ENCODE data around the gene ASMTL. TPM values are rescaled to one million over a fixed set of nuclear protein-coding genes. Genes with fewer than 3 reads are reported as not detected.
"Not testable (repeated sequence)": the region's sequence is repeated elsewhere in the genome, so short reads cannot be mapped to it uniquely, and the experiment has no call there.

The ASMTL gene
- total RNA-seq, 1 experiment from 2014 or later: 51.8 TPM

DNA sequence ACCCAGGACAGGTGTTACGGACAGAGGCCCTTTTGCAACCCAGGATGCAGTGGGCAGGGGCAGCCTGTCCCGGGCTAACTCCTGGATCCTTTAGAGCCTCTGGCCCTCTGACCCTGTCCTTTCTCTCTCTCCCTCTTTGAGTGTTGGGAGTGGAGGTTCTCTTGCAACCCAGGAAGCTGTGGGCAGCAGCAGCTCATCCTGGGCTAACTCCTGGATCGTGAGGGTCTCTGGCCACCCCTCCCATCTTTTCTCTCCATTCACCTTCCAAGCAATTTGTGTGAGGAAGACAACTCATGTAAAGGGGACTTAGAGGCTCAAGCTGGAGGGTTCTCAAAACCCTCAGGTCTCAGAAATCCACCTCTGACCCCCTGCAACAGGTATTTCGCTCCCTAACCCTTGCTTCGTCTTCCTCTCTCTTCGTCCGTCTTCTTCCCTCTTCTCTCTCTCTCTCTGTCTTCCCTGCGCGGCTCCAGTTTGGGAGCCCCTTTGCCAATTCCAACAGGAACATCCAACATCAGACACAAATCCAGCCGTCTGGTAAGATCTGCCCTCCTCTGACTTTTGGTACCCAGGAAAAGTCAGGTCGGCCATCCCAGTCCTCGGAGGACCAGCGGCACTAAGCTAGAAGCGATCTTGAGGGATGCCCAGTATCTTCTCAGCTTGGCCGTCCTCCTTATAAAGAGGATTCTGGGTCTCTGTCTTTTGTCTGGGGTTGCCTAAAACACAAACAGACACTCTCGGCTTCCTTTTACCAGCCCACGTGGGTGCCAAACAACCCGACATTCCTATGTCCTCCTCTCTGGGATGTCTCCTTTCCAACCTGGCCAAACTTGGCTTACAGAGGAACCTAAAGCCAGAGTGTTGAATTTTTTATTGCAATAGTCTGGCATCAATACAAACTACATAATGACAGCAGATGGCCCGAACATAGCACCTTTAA is 7.9 kb downstream of the ASMTL start:
- no peak for DNase-seq (ENCODE audit: low read depth)
- in situ Hi-C loops (cut with HindIII; ENCODE audit: low pct_unique_long_range_greater_than_20kb, low sequenced_read_pairs): no loop called here

DNA sequence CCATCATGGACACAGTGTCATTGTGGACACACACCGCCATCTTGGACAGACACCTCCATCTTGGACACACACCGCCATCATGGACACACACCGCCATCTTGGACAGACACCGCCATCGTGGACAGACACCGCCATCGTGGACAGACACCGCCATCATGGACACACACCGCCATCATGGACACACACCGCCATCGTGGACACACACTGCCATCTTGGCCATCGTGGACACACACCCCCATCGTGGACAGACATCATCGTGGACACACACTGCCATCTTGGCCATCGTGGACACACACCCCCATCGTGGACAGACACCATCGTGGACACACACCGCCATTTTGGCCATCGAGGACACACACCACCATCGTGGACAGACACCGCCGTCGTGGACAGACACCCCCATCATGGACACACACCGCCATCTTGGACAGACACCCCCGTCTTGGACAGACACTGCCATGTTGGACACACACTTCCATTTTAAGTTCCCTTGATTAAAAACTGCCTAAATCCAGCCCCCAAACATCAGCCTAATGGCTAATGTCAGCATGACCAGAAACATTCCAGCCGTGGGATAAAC is 9.1 kb downstream of the ASMTL start:
- in situ Hi-C loops (cut with HindIII; ENCODE audit: low pct_unique_long_range_greater_than_20kb, low sequenced_read_pairs): no loop called here
- DNase-seq (ENCODE audit: low read depth): no peak

DNA sequence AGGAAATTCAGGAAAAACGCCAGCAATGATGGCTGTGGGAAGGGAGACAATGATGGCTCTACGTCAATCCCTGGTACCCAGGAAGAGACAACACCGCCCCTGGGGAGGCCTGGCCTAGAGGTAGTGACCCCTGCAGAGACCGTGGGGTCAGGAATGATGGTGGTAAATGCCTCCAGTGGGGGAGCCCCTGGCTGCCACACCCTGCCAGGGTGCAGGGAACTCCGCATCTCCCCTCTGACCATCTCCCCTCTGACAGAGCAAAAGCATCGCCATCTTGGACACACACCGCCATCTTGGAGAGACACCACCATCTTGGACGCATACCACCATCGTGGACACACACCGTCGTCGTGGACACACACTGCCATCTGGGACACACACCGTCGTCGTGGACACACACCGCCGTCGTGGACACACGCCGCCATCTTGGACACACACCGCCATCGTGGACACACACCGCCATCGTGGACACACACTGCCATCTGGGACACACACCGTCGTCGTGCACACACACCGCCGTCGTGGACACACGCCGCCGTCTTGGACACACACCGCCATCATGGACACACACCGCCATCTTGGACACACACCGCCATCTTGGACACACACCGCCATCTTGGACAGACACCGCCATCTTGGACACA is 9.9 kb downstream of the ASMTL start:
- in situ Hi-C loops (cut with HindIII; ENCODE audit: low pct_unique_long_range_greater_than_20kb, low sequenced_read_pairs): no loop called here

DNA sequence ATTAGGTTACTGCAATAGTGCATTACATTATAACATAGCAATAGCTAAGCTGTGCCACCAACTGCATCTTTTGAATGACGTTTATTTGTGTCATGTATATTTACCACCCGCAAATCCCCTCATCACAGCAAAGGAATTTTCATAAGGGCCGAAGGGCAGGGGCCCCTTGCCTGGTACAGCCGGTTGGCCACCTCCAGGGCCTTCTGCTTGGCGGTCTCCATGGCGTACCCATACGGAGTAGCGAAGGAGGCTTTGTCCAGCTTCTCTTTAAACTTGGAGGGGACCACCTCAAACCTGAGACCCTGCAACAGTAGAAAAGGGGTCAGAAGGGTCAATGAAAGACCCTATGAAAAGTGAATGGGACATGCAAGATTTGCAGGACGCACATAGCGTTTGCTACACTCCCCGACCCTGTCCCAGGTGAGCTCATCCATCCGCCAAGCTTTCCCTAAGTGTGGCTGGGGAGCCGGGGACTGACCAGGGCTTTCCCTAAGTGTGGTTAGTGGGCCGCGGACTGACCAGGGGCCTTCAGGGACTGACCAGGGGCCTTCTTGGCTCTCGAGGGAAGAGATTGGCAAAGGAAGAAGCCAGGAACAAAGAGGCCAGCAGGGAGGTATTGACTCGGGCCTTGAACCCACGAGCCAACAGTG is 10.6 kb downstream of the ASMTL start:
- in situ Hi-C loops (cut with HindIII; ENCODE audit: low pct_unique_long_range_greater_than_20kb, low sequenced_read_pairs): no loop called here

More for the DNA sequence above, 9.9 kb downstream of the ASMTL start:
- DNase-seq (ENCODE audit: low read depth): no peak

DNA sequence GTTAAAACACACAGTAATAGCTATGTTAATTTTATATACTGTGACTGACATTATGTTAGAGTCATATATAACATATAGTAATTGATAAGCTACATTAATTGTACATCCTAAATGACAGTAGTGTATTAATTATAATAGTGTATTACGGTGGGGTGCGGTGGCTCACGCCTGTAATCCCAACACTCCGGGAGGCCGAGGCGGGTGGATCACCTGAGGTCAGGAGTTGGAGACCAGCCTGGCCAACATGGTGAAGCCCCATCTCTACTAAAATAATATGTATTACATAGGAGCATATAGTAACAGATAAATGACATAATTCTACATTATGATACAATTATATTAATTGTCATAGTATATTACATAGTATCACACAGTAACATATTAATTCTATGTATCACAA is 12.2 kb downstream of the ASMTL start:
- in situ Hi-C loops (cut with HindIII; ENCODE audit: low pct_unique_long_range_greater_than_20kb, low sequenced_read_pairs): no loop called here

More for the DNA sequence above, 10.6 kb downstream of the ASMTL start:
- no peak for DNase-seq (ENCODE audit: low read depth)

DNA sequence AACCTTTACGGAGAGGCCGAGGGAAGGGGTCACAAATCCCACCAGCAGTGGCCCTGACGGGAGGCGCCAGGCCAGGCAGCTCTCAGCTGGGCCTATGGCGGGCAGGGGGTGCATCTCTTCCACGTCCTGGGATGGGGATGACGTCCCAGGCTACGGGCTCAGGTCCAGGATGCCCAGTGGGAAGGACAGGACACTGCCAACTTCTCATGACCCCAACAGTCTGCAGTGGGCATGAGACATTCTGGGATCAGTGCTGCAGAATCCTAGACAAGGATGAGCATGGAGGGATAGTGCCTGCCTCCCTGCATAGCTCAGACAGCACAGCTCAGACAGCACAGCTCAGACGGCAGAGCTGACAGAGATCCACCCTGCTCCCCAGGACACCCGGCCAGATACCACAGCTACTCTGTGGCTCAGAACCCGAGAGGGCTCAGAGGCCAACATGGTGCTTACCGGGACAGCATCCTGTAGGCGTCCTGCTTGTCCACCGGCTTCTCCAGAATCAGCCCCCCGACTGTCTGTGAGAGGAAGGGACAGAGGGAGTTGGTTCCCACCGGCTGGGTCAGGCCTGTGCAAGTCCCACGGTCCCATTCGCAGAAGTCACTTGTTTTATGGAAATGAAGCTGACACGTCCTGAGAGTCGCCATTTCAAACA is 17.3 kb downstream of the ASMTL start:
- DNase-seq (ENCODE audit: low read depth): no peak
- in situ Hi-C loops (cut with HindIII; ENCODE audit: low pct_unique_long_range_greater_than_20kb, low sequenced_read_pairs): no loop called here

More for the DNA sequence above, 12.2 kb downstream of the ASMTL start:
- DNase-seq (ENCODE audit: low read depth): no peak

DNA sequence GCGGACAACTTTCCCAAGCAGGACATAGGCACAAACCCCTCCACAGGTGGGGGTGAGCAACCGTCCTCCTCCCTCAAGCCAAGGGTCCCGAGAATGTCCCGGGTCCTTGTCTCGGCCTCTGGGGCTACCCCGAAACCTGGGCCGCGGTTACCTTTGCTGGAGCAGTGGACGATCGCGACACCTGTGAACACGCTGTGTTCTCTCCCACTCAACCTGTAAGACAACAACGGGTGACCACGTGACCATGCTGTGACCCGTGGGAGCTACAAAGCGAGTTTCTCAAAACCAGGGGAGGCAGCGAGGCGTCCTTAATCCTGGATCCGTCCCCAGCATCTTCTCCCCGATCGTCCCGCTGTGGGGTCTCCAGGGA is 17.9 kb downstream of the ASMTL start:
- in situ Hi-C loops (cut with HindIII; ENCODE audit: low pct_unique_long_range_greater_than_20kb, low sequenced_read_pairs): no loop called here
- no peak for DNase-seq (ENCODE audit: low read depth)

DNA sequence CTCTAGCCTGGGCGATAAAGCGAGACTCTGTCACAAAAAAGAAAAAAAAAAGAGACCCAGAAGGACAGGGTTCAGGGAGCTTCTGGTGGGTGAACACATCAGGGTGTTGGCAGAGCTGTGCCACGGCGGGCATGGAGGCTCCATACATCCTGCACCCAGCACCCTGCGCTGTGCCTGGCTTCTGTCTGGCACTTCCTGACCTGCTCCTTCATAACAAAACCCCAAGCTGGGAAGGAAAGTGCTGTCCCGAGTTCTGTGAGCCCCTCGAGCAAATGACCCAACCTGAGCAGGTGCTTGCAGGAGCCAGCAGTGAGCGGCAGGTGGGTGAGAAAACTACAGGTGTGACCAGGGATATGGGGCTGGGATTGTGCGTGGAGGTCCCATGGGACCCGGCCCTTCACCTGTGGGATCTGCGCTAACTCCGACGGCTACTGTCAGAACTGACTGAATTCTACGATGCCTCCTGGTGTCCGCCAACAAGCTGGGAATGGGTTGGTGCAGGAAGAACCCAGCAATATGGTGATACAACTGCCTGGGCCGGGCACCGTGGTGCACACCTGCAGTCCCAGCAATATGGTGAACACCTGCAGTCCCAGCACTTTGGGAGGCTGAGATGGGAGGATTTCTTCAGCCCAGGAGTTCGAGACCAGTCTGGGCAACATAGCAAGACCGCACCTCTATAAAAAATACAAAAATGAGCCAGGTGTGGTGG is 18.9 kb downstream of the ASMTL start:
- DNase-seq (ENCODE audit: low read depth): no peak
- in situ Hi-C loops (cut with HindIII; ENCODE audit: low pct_unique_long_range_greater_than_20kb, low sequenced_read_pairs): no loop called here

DNA sequence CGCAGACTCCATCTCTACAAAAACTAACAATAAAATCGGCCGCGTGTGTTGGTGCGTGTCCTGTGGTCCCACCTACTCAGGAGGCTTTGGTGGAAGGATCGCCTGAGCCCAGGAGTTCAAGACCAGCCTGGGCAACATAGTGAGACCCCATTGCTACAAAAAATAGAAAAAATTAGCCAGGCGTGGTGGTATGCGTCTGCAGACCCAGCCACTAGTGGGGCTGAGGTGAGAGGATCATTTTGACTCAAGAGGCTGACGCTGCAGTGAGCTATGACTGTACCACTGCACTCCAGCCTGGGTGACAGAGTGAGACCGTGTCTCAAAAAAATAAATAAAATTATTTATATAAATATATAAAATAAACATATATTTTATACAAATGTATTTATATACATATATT is 22.3 kb downstream of the ASMTL start:
- in situ Hi-C loops (cut with HindIII; ENCODE audit: low pct_unique_long_range_greater_than_20kb, low sequenced_read_pairs): no loop called here
- no peak for DNase-seq (ENCODE audit: low read depth)

DNA sequence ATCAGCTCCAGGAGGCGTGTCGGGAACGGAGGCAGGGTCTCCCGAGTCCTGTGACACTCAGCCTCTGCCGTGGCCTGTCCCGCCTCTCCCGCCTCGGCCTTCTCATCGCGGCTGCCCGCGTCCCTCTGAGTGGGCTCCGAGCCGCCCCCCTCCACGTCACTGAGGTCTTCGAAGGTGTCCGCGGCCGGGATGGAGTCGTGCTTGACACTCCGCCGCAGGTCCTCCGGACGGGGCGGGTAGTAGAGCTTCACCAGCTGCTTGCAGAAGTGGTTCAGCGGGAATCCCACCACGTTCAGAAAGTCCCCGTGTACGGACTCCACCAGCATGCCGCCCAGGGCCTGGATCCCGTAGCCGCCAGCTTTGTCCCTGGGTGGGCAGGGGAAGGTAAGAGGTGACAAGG is 25.0 kb downstream of the ASMTL start:
- DNase-seq (ENCODE audit: low read depth): no peak
- in situ Hi-C loops (cut with HindIII; ENCODE audit: low pct_unique_long_range_greater_than_20kb, low sequenced_read_pairs): no loop called here

DNA sequence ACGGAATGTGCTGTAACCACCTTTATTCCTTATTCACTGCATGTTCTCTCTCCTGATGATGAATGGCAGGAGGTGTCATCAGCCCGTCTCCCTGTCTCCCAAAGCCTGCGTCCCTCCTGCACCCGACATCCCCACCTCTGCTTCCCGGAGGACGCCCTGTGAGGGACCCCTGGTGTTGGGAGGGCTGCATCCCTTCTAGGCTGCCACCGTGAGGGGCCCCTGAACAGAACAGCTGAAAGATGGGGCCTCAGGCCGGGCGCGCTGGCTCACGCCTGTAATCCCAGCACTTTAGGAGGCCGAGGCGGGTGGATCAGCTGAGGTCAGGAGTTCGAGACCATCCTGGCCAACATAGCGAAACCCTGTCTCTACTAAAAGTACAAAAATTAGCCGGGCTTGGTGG is 26.4 kb downstream of the ASMTL start:
- DNase-seq (ENCODE audit: low read depth); in situ Hi-C loops (cut with HindIII; ENCODE audit: low pct_unique_long_range_greater_than_20kb, low sequenced_read_pairs): not testable (repeated sequence)

DNA sequence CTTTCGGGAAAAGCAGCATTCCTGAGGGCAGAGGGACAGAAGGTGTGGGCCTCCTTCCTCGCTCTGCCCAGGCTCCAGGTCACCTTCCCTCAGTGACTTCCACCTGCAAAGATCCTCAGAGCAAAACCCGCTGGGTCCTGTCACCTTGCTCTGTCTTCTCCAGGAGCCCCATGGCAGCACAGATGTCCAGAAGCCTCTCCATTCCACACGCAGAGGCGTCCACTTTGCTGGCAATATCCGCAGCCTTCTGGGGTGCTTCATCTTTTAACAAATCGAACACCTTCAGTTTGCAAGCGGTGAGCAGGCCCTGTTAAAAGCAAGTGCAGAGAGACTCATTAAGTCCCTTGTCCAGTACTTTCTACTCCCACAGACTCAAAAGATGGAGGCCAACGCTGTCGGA is 27.3 kb downstream of the ASMTL start:
- no peak for DNase-seq (ENCODE audit: low read depth)
- in situ Hi-C loops (cut with HindIII; ENCODE audit: low pct_unique_long_range_greater_than_20kb, low sequenced_read_pairs): no loop called here

DNA sequence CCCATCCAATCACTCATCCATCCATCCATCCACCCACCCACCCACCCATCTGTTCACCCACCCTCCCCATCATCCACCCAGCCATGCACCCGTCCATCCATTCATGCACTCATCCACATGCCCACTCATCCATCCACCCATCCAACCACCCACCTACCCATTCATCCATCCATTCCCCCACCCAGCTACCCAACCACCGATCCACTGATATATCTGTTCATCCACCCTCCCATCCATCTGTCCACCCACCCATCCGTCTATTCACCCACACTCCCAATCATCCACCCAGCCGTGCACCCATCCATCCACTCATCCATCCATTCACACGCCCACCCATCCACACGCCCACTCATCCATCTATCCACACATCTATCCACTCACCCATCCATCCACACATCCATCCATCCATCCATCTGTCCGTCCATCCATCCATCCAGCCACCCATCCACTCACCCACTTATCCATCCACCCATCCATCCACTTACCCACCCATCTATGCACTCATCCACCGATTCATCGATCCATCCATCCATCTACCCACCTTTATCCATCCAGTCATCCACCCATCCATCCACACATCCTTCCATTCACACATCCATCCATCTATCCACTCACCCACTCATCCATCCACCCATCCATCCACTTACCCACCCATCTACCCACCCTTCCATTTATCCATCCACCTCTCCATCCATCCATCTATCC is 28.4 kb downstream of the ASMTL start:
- no peak for DNase-seq (ENCODE audit: low read depth)
- in situ Hi-C loops (cut with HindIII; ENCODE audit: low pct_unique_long_range_greater_than_20kb, low sequenced_read_pairs): no loop called here

DNA sequence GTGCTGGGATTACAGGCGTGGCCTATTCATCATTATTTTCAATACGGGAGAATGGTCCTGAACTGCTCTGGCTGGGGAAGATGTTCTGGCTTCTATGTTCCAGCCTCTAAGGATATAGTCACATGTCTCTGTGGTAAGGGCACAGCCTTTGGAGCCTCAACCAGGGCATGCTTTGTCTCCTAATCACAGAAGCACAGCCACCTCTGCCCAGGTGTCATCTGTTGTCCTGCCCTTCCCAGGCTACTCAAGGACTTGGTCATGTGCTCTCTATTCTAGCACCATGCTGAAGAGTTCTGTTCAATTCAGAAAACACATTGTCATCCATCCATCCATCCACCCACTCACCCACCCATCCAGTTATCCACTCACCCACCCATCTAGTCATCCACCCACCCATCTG is 29.5 kb downstream of the ASMTL start:
- in situ Hi-C loops (cut with HindIII; ENCODE audit: low pct_unique_long_range_greater_than_20kb, low sequenced_read_pairs): no loop called here

DNA sequence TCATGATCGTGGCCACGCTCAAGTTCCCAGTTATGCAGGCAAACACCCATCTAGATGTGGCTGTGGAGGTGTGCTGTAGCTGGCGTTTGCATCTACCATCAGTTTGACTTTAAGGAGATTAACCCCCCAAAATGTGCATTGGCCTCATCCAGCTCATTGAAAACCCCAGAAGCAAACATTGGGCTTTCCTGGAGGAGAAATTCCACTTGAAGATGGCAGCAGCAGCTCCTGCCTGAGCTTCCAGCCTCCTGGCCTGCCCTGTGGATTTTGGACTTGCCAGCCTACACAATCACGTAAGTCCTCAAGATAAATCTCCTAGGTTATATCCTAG is 30.6 kb downstream of the ASMTL start:
- DNase-seq (ENCODE audit: low read depth): no peak
- in situ Hi-C loops (cut with HindIII; ENCODE audit: low pct_unique_long_range_greater_than_20kb, low sequenced_read_pairs): no loop called here

More for the DNA sequence above, 29.5 kb downstream of the ASMTL start:
- DNase-seq (ENCODE audit: low read depth): no peak

DNA sequence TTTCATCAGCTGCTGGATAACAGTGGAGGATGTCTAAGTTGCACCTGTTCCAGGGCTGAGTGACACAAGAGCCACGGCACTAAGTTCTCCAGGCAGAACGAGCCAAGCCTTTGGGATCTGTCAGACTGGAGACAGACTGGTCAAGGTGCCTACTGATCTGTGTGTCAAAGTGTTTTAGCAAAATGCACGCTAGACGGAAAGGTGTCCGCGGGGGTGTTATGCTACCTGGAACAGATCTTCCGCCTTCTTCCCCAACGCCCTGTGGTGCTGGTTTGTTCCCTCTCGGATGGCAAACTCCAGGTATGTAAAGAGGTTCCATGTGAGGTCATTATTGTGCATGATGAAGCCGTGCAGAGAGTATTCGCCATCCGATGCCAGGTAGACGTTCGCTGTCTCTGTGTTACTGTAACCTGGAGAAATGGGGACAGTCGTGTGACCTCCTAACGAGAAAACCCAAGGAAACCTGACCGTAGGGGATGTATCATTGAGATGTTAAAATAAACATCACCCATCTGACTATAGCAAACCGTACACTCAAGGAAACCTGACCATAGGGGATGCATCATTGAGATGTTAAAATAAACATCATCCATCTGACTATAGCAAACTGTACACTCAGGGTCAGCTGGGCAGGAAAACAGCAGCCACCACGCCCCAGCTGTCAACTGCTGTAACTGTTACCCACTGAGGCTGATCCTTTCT is 31.1 kb downstream of the ASMTL start:
- no peak for DNase-seq (ENCODE audit: low read depth)
- in situ Hi-C loops (cut with HindIII; ENCODE audit: low pct_unique_long_range_greater_than_20kb, low sequenced_read_pairs): no loop called here

DNA sequence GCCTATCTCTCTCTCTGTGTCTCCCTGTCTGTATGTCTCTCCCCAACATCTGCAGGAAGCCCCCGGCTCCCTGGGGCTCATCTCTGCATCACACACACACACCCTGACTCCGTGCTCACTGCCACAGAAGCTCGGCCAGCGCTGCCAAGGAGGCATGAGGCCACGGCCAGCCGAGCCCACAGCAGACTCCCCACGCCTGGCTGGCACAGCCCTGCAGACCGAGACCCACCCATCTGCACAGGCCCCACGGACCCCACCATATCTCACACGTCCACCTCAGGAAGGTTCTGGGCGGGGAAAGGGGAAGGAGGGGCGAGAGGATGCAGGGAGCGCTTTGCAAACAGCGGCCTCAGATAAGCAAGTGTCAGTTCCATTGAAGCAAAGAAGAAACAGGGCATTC is 32.3 kb downstream of the ASMTL start:
- no peak for DNase-seq (ENCODE audit: low read depth)
- in situ Hi-C loops (cut with HindIII; ENCODE audit: low pct_unique_long_range_greater_than_20kb, low sequenced_read_pairs): no loop called here
